HepG2 (cell line): ENCODE data around the gene HSD17B2. TPM values are rescaled to one million over a fixed set of nuclear protein-coding genes. Genes with fewer than 3 reads are reported as not detected.

ENCODE experiments used
- ATAC-seq: fragments of 200-7000 bp; cut with Tn5 transposase; 3 replicates; pipeline ENCODE4 v1.9.1; 2020; ENCODE audit warnings: mild to moderate bottlenecking, moderate library complexity
- BruUV-seq: library from RNA; stranded (reverse); fragments of 400-500 nt; replicated peaks from 2 replicates; lab custom pipeline; 2021; lab: Mats Ljungman, UMichigan
- CTCF ChIA-PET: fragments of 300-600 bp; formaldehyde crosslinking; extraction: SDS; loops from one replicate; lab custom pipeline; 2021; ENCODE audit warnings: low total read pairs, inconsistent platforms, low intra/inter-chr PET ratio; lab: Yijun Ruan, JAX
- POLR2A ChIA-PET: fragments of 350-600 bp; sonication (Branson Sonifier 250); formaldehyde crosslinking; loops from one replicate; lab custom pipeline; 2020; ENCODE audit warnings: antibody characterized with exemption, inconsistent platforms; lab: Yijun Ruan, JAX
- DNase-seq: peaks from one replicate; pipeline ENCODE4 v3.0.0-alpha.2; 2015; ENCODE audit warnings: low spot score
- FAIRE-seq: peaks from 3 replicates; lab custom pipeline; 2011; peaks lifted over from hg19 to GRCh38; lab: Jason Lieb, UNC
- H2AFZ ChIP-seq: one replicate; pipeline ENCODE4 v1.6.1; 2011; ENCODE audit warnings: low read length, inconsistent platforms
- H3K27ac ChIP-seq: fragments of 300-600 bp; 3 replicates; pipeline ENCODE4 v1.8.0; 2011; ENCODE audit warnings: mixed run types, mild to moderate bottlenecking, mixed read lengths, low read length, inconsistent platforms; ENCODE audit not compliant: insufficient read depth; ENCODE audit errors: extremely low read length
- H3K27me3 ChIP-seq, 2 experiments: fragments of 200-600 bp in 1 of 2; 2 replicates in 1 of 2; 3 replicates in 1 of 2; pipeline versions ENCODE4 v1.6.0 to v1.8.0; 2011; ENCODE audit warnings: low read length in 2 of 2, mild to moderate bottlenecking in 2 of 2, moderate library complexity in 2 of 2, inconsistent platforms in 1 of 2; ENCODE audit not compliant: insufficient read depth in 2 of 2, control insufficient read depth in 1 of 2
- H3K36me3 ChIP-seq, 2 experiments: fragments of 200-600 bp in 1 of 2; replicated peaks in 1 of 2; 2 replicates in 1 of 2; 3 replicates in 1 of 2; pipeline versions ENCODE4 v1.5.1 to v1.8.0; 2011; ENCODE audit warnings: low read length in 2 of 2, inconsistent platforms in 1 of 2; ENCODE audit not compliant: insufficient read depth in 2 of 2, control insufficient read depth in 1 of 2
- H3K4me1 ChIP-seq: 2 replicates; pipeline ENCODE4 v1.5.1; 2012; ENCODE audit warnings: low read length, inconsistent platforms; ENCODE audit not compliant: insufficient read depth
- H3K4me2 ChIP-seq: 2 replicates; pipeline ENCODE4 v1.6.0; 2011; ENCODE audit warnings: low read depth, low read length, inconsistent platforms
- H3K4me3 ChIP-seq, 3 experiments: fragments of 200-600 bp in 1 of 3; sonication (generic), shearing (Covaris generic) in 1 of 3; replicated peaks in 1 of 3; 2 replicates each; pipeline ENCODE4 v1.5.1; 2011 to 2016; ENCODE audit warnings: low read length in 3 of 3, inconsistent platforms in 2 of 3, low read depth in 2 of 3, mild to moderate bottlenecking in 2 of 3, control low read depth in 1 of 3, mixed read lengths in 1 of 3; ENCODE audit not compliant: insufficient read depth in 1 of 3
- H3K79me2 ChIP-seq: one replicate; pipeline ENCODE4 v1.6.1; 2011; ENCODE audit warnings: low read length, inconsistent platforms; ENCODE audit not compliant: insufficient read depth
- H3K9ac ChIP-seq: 2 replicates; pipeline ENCODE4 v1.6.0; 2011; ENCODE audit warnings: mild to moderate bottlenecking, low read depth, low read length, inconsistent platforms; ENCODE audit not compliant: insufficient read depth
- H3K9me3 ChIP-seq: 2 replicates; pipeline ENCODE4 v1.5.1; 2012; ENCODE audit warnings: mild to moderate bottlenecking, low read length
- H4K20me1 ChIP-seq: 2 replicates; pipeline ENCODE4 v1.6.0; 2011; ENCODE audit warnings: inconsistent platforms, mild to moderate bottlenecking, low read length, moderate library complexity; ENCODE audit not compliant: insufficient read depth
- DNMT1 ChIP-seq: sonication (generic); formaldehyde crosslinking; IDR thresholded peaks from 2 replicates; pipeline ENCODE4 v1.5.1; 2020; ENCODE audit warnings: mild to moderate bottlenecking, missing genetic modification reagents
- MATR3 ChIP-seq: sonication (generic); formaldehyde crosslinking; IDR thresholded peaks from 2 replicates; pipeline ENCODE4 v1.4.0; 2020; ENCODE audit warnings: missing genetic modification reagents
- MTA3 ChIP-seq: sonication (generic); formaldehyde crosslinking; IDR thresholded peaks from 2 replicates; pipeline ENCODE4 v1.4.0; 2020; ENCODE audit warnings: missing genetic modification reagents
- TSC22D2 ChIP-seq: sonication (generic); formaldehyde crosslinking; IDR thresholded peaks from 2 replicates; pipeline ENCODE4 v1.5.1; 2020; ENCODE audit warnings: missing genetic modification reagents, mild to moderate bottlenecking, borderline replicate concordance
- ZNF557 ChIP-seq: sonication (generic); formaldehyde crosslinking; IDR thresholded peaks from 2 replicates; pipeline ENCODE4 v1.4.0; 2020; ENCODE audit warnings: missing genetic modification reagents
- ZNF7 ChIP-seq: IDR thresholded peaks from 2 replicates; pipeline ENCODE4 v1.6.1; 2016; ENCODE audit warnings: missing biosample characterization, missing genetic modification reagents
- WGBS: methylation state at CpG from one replicate; pipeline ENCODE4 v1.1.6; 2017; ENCODE audit warnings: low lambda C conversion rate; 5-methylcytosine and 5-hydroxymethylcytosine counted together
- in situ Hi-C: cut with HindIII; loops from 2 replicates; pipeline ENCODE4 v1.10.0; 2017; ENCODE audit warnings: low pct_unique_long_range_greater_than_20kb; ENCODE audit not compliant: extremely low pct_ligation_motif_present
- intact Hi-C: fragments of 100-400 bp; cut with micrococcal nuclease; formaldehyde crosslinking; loops from one replicate; pipeline ENCODE4 v1.10.0; 2022; ENCODE audit not compliant: unreplicated experiment
- polyA plus RNA-seq, 8 experiments: library from polyadenylated mRNA; depleted of rRNA in 3 of 8; stranded (reverse) in 7 of 8; unstranded in 1 of 8; fragments of >200 nt; fragmentation: Illumina TruSeq in 4 of 8; extraction: Trizol in 4 of 8; gene quantifications; 2 replicates each; pipeline versions ENCODE4 v1.2.1 to v1.2.3, GENCODE V29; 2011 to 2016; ENCODE audit warnings: low read depth in 4 of 8, missing spikeins in 1 of 8, mixed read lengths in 1 of 8; ENCODE audit not compliant: insufficient read depth in 1 of 8
- total RNA-seq, 5 experiments: library from RNA; depleted of rRNA; stranded (reverse); fragments of >200 nt; fragmentation: Illumina TruSeq; extraction: Trizol; gene quantifications; 2 replicates each; pipeline ENCODE4 v1.2.3, GENCODE V29; 2016; ENCODE audit warnings: low read depth in 1 of 5
- TF ChIP-seq, protein P1 (sequence below): sonication (generic); formaldehyde crosslinking; IDR thresholded peaks from 2 replicates; pipeline ENCODE4 v1.8.1; 2023; ENCODE audit warnings: missing genetic modification reagents, inconsistent platforms, borderline replicate concordance
- TF ChIP-seq, protein P2 (sequence below): sonication (generic); formaldehyde crosslinking; IDR thresholded peaks from 2 replicates; pipeline ENCODE4 v1.8.0; 2022; ENCODE audit warnings: mild to moderate bottlenecking, missing genetic modification reagents, moderate library complexity
- TF ChIP-seq, protein P3 (sequence below): IDR thresholded peaks from 2 replicates; pipeline ENCODE4 v1.6.1; 2016

HSD17B2 gene
- total and polyA plus RNA-seq, 2 of the 13 experiments (the other 11 are each of a cell fraction or from before 2014, with no cell fraction given): 26.3 to 69.3 TPM

DNA sequence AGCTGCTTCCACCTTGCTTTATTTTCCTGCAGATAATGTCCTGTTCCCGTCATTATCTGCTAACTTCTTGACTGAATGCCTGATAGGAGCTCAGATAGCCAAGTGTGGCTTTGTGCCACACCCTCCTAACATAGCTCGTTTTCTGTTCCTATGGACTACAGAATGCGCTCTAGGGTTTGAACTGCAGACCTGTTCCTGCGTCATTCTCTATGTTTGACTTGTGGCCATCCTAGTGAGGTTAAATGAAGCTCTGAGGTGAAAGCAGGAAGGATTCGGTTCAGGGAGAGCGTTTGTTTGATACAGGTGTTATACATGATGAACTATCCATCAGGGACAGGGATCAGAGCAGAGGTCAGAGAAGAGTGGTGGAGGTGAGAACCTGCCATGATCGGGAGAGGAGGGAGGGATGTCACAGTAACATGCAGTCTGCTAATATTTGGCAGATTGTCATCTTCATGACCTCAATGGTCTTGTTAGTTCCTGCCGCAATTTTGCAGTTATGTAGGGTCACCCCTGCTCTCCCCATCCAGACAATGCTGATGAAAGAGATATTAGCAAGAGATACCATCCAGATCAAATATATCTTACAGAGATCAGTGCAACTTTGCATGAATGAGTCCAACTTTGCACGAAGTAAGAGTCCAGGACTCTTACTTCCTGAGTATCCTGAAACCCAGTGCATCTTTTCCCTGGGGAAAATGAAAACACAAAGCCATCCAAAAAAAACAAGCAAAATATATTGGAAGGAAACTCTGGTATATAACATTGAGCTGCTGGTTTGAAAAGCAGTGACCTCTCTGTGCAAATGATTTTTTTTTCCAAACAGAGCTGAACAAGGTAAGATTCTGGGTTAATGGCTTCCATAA is 102.1 kb downstream of the HSD17B2 start:
- ChIA-PET POLR2A (interaction anchor here (1.0 to 2.0 kb wide), 3 partner anchors 33 to 102 kb away, joined by 3 to 7 read pairs (median 3); partner anchors contain the start of genes HSD17B2 and MPHOSPH6), CTCF (no interaction called here)
- DNase-seq (no peak), FAIRE-seq (no peak), ATAC-seq (no peak)
- intact Hi-C loops: no loop called here
- H3K36me3 ChIP-seq: no peaks in the 10 kb centered on the region; a peak in 2 of 5 replicates
- no peaks in the 10 kb centered on the region for H3K9me3 ChIP-seq
- no peak overlapping the region for H3K4me2 ChIP-seq
- no peak for TF ChIP-seq ZNF557 (CRISPR knock-in tag)
- TF ChIP-seq ZNF7 (CRISPR knock-in tag): no peak
- no peak for TF ChIP-seq TSC22D2 (CRISPR knock-in tag)
- H3K4me1 ChIP-seq: peaks cover 36% of the 10 kb centered on the region
- no peaks in the 10 kb centered on the region for H3K79me2 ChIP-seq
- BruUV-seq: no TSS peak
- H3K27me3 ChIP-seq: no peaks in the 10 kb centered on the region
- in situ Hi-C loops: no loop called here
- H4K20me1 ChIP-seq: no peaks in the 10 kb centered on the region
- no peak overlapping the region for H3K4me3 ChIP-seq
- WGBS: 95% methylated on average over 9 of the region's 9 CpGs
- no peak overlapping the region for H3K27ac ChIP-seq
- no peak overlapping the region for H2AFZ ChIP-seq
- H3K9ac ChIP-seq: no peak overlapping the region

DNA sequence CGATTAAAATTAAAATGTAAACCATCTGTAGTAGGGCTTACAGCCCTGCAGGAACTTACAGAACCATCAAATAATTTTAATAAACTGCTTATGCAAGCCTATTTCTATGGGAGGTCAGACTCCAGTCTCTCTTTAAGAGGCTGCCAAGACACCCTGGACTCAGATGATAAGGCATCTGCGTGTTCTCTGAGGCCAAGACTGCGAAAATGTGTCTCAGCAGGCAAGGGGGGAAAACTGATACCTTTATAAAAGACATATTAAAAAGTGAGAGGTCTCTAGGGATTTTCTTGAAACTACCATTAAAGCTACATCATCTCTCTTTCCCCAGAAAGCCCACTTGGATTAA is 102.7 kb downstream of the HSD17B2 start:
- in situ Hi-C loops: no loop called here
- POLR2A ChIA-PET: interaction anchor here (1.1 kb wide), 1 partner anchor 103 kb away, joined by 3 read pairs; the partner anchor contains the start of gene HSD17B2
- BruUV-seq: no TSS peak

More for the DNA sequence above, 102.7 kb downstream of the HSD17B2 start:
- no peak for TF ChIP-seq MATR3 (CRISPR knock-in tag)
- TF ChIP-seq, protein P1, sequence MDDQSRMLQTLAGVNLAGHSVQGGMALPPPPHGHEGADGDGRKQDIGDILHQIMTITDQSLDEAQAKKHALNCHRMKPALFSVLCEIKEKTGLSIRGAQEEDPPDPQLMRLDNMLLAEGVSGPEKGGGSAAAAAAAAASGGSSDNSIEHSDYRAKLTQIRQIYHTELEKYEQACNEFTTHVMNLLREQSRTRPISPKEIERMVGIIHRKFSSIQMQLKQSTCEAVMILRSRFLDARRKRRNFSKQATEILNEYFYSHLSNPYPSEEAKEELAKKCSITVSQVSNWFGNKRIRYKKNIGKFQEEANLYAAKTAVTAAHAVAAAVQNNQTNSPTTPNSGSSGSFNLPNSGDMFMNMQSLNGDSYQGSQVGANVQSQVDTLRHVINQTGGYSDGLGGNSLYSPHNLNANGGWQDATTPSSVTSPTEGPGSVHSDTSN (CRISPR knock-in tag): no peak
- TF ChIP-seq MTA3 (CRISPR knock-in tag): no peak
- TF ChIP-seq DNMT1: no peak
- TF ChIP-seq, protein P2, sequence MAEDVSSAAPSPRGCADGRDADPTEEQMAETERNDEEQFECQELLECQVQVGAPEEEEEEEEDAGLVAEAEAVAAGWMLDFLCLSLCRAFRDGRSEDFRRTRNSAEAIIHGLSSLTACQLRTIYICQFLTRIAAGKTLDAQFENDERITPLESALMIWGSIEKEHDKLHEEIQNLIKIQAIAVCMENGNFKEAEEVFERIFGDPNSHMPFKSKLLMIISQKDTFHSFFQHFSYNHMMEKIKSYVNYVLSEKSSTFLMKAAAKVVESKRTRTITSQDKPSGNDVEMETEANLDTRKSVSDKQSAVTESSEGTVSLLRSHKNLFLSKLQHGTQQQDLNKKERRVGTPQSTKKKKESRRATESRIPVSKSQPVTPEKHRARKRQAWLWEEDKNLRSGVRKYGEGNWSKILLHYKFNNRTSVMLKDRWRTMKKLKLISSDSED: no peak
- TF ChIP-seq, protein P3, sequence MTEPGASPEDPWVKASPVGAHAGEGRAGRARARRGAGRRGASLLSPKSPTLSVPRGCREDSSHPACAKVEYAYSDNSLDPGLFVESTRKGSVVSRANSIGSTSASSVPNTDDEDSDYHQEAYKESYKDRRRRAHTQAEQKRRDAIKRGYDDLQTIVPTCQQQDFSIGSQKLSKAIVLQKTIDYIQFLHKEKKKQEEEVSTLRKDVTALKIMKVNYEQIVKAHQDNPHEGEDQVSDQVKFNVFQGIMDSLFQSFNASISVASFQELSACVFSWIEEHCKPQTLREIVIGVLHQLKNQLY (CRISPR knock-in tag): no peak
- TF ChIP-seq, all 625 proteins: peak for 0
- Histone ChIP-seq H2AFZ (no peak overlapping the region), H3K27me3 (no peaks in the 10 kb centered on the region), H3K9me3 (no peaks in the 10 kb centered on the region), H3K79me2 (no peaks in the 10 kb centered on the region), H3K4me1 (peaks cover 36% of the 10 kb centered on the region), H3K4me2 (no peak overlapping the region), H3K4me3 (no peak overlapping the region), H4K20me1 (no peaks in the 10 kb centered on the region), H3K9ac (no peak overlapping the region), H3K27ac (no peak overlapping the region), H3K36me3 (no peaks in the 10 kb centered on the region; a peak in 2 of 5 replicates)
- FAIRE-seq (no peak), DNase-seq (no peak), ATAC-seq (no peak)
- 100% methylated on average over 3 of the region's 3 CpGs for WGBS
- CTCF ChIA-PET: no interaction called here
- intact Hi-C loops: no loop called here
